Breast epithelium (tissue), 4 donors: ENCODE measurements around the gene MACROD2. TPM values are rescaled to one million over a fixed set of nuclear protein-coding genes. Genes with fewer than 3 reads are reported as not detected.

Experiments used
- DNase-seq, 2 donors: peaks; one replicate each; pipeline ENCODE4 v3.0.0-alpha.2; 2019; ENCODE audit warnings: low spot score in 2 of 2
- H3K27ac ChIP-seq, 2 donors: fragments of 200-600 bp; sonication (generic) in 1 of 2; one replicate each; pipeline ENCODE4 v1.5.1; 2016 to 2019; ENCODE audit warnings: mild to moderate bottlenecking in 1 of 2
- H3K27me3 ChIP-seq, 2 donors: fragments of 200-600 bp; sonication (generic) in 1 of 2; one replicate each; pipeline versions ENCODE4 v1.5.1 to v1.6.0; 2017 to 2019; ENCODE audit warnings: control low read depth in 1 of 2, mild to moderate bottlenecking in 1 of 2
- H3K36me3 ChIP-seq: fragments of 200-600 bp; one replicate; pipeline ENCODE4 v1.5.1; 2019
- H3K4me1 ChIP-seq, 2 donors: fragments of 200-600 bp; sonication (generic); one replicate each; pipeline ENCODE4 v1.5.1; 2016 to 2019; ENCODE audit warnings: control low read depth in 1 of 2
- H3K4me3 ChIP-seq, 3 donors: fragments of 200-600 bp; sonication (generic); 1 replicate in 2 of 3; 2 replicates in 1 of 3; pipeline ENCODE4 v1.5.1; 2016 to 2019; ENCODE audit warnings: mild to moderate bottlenecking in 3 of 3, moderate library complexity in 2 of 3
- H3K9me3 ChIP-seq, 2 donors: fragments of 200-600 bp; sonication (generic) in 1 of 2; one replicate each; pipeline ENCODE4 v1.5.1; 2016 to 2019; ENCODE audit warnings: control low read depth in 1 of 2
- POLR2A ChIP-seq: fragments of 450-650 bp; IDR thresholded peaks from one replicate; pipeline ENCODE4 v1.6.1; 2016; ENCODE audit warnings: antibody characterized with exemption, mild to moderate bottlenecking, moderate library complexity
- POLR2AphosphoS5 ChIP-seq, 3 donors: sonication (generic); formaldehyde crosslinking; IDR thresholded peaks; one replicate each; pipeline ENCODE4 v1.6.1; 2017; ENCODE audit warnings: antibody characterized with exemption in 3 of 3
- intact Hi-C: fragments of 100-400 bp; cut with DNase I; formaldehyde crosslinking; loops from one replicate; pipeline ENCODE4 v1.15.1; 2023; ENCODE audit warnings: low total_unique reads
- total RNA-seq, 3 donors: library from RNA; depleted of rRNA; stranded (reverse); fragments of >200 nt; gene quantifications; one replicate each; pipeline ENCODE4 v1.1.0, GENCODE V29; 2016
- TF ChIP-seq, protein P1 (sequence below), 3 donors: fragments of 450-650 bp; IDR thresholded peaks; one replicate each; pipeline ENCODE4 v1.5.1; 2016 to 2017; ENCODE audit warnings: antibody characterized with exemption in 3 of 3, mild to moderate bottlenecking in 3 of 3, moderate library complexity in 3 of 3

Gene MACROD2
- total RNA-seq, 3 donors from 2014 or later: 6.7 to 26.8 (median 8.8) TPM

DNA sequence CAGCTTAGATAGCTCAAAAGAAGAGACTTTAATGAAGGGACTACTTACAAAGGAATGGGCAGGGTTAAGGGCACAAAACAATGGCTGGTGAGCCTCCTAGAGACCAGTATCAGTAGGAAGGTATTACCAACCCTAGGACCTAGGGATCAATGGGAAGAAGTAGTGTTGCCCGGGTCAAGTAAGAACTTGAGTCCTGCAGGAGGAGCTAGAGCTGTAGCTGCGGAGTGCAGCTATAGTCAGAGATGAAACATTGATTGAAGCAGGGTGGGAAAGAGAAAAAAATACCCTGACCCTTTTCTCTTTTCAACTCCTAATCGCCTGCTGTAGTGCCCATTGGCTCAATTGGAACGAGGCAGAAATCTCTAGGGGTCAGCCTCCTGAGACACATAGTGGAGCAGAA, 198.1 kb downstream of the MACROD2 start:
- no peaks in the 10 kb centered on the region for H3K27me3 ChIP-seq
- H3K4me3 ChIP-seq: no peak overlapping the region
- no peaks in the 10 kb centered on the region for H3K9me3 ChIP-seq
- TF ChIP-seq POLR2AphosphoS5 (IDR thresholded peaks at IDR 0.05): no peak
- DNase-seq: no peak
- H3K27ac ChIP-seq: no peak overlapping the region
- H3K4me1 ChIP-seq: no peaks in the 10 kb centered on the region
- no peaks in the 10 kb centered on the region for H3K36me3 ChIP-seq
- intact Hi-C loops: no loop called here

DNA sequence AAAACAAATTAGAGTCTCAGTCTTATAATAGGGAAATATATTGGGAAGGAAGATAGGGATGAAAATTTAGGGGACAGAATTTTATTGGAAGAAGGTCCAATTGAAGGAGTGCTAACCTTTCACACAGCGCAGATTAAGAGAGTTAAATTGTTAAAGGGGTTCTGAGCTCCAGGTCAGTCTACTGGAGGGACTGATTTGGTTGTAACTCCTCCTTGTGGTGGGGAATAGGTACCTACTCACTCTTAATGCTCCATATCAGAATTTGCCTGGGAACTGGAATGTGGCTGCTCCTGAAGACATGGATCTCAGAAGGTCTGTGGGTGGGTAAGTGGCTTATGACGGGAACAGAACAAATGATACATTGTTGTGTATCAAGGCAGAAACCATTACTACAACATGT, 198.6 kb downstream of the MACROD2 start:
- H3K4me1 ChIP-seq: no peaks in the 10 kb centered on the region
- TF ChIP-seq, protein P1, sequence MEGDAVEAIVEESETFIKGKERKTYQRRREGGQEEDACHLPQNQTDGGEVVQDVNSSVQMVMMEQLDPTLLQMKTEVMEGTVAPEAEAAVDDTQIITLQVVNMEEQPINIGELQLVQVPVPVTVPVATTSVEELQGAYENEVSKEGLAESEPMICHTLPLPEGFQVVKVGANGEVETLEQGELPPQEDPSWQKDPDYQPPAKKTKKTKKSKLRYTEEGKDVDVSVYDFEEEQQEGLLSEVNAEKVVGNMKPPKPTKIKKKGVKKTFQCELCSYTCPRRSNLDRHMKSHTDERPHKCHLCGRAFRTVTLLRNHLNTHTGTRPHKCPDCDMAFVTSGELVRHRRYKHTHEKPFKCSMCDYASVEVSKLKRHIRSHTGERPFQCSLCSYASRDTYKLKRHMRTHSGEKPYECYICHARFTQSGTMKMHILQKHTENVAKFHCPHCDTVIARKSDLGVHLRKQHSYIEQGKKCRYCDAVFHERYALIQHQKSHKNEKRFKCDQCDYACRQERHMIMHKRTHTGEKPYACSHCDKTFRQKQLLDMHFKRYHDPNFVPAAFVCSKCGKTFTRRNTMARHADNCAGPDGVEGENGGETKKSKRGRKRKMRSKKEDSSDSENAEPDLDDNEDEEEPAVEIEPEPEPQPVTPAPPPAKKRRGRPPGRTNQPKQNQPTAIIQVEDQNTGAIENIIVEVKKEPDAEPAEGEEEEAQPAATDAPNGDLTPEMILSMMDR (IDR thresholded peaks at IDR 0.05): no peak
- TF ChIP-seq POLR2AphosphoS5 (IDR thresholded peaks at IDR 0.05): no peak
- TF ChIP-seq POLR2A: no peak
- H3K4me3 ChIP-seq: no peak overlapping the region
- DNase-seq: no peak
- H3K36me3 ChIP-seq: no peaks in the 10 kb centered on the region
- H3K9me3 ChIP-seq: no peaks in the 10 kb centered on the region
- H3K27me3 ChIP-seq: no peaks in the 10 kb centered on the region
- H3K27ac ChIP-seq: no peak overlapping the region
- intact Hi-C loops: no loop called here

DNA sequence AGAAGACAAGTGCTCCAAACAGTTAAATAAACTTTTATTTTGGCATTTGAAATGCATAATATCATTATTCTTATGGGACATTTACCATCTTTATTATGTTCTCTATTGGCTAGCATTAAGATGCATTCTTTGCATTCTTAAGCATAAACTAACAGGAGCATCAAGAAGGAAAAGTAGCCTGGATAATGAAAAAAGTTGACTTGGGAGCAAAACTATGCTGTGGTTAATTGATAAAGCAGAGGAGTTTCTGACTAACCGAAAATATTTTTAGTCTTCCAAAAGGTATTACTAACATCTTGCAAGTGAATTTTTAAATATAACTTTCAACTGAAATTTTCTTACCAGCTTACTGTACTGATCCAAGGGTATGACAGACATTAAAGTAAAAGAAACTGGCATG, 201.8 kb downstream of the MACROD2 start:
- TF ChIP-seq, protein P1 (IDR thresholded peaks at IDR 0.05): no peak
- no peak for TF ChIP-seq POLR2AphosphoS5 (IDR thresholded peaks at IDR 0.05)
- no peak for TF ChIP-seq POLR2A
- Histone ChIP-seq H3K27ac (no peak overlapping the region), H3K4me1 (no peaks in the 10 kb centered on the region), H3K27me3 (no peaks in the 10 kb centered on the region), H3K36me3 (no peaks in the 10 kb centered on the region), H3K9me3 (no peaks in the 10 kb centered on the region), H3K4me3 (no peak overlapping the region)
- DNase-seq: no peak
- intact Hi-C loops: no loop called here

DNA sequence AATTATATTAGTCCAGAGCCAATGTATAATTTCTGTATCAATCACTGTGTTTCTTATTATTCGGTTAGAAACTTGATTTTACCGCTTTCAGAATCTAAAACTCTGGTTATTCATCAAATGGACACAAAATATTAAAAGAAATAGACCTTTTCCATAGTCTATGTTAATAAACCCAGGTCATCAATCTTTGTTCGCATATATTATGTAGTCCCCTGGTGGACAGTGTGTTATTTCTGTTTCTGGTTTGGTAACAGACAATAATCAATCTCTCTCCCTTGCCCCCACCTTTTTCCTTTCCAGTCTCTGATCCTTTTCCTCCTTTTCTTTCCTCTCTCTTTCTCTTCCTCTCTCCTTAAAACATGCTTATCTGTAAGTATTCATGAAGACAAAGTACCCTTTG, 203.1 kb downstream of the MACROD2 start:
- no peak overlapping the region for H3K4me3 ChIP-seq
- DNase-seq: no peak
- no peaks in the 10 kb centered on the region for H3K27me3 ChIP-seq
- H3K27ac ChIP-seq: no peak overlapping the region
- TF ChIP-seq POLR2A (no peak), POLR2AphosphoS5 (IDR thresholded peaks at IDR 0.05) (no peak)
- TF ChIP-seq, protein P1 (IDR thresholded peaks at IDR 0.05): no peak
- H3K9me3 ChIP-seq: no peaks in the 10 kb centered on the region
- intact Hi-C loops: no loop called here
- no peaks in the 10 kb centered on the region for H3K36me3 ChIP-seq
- H3K4me1 ChIP-seq: no peaks in the 10 kb centered on the region

DNA sequence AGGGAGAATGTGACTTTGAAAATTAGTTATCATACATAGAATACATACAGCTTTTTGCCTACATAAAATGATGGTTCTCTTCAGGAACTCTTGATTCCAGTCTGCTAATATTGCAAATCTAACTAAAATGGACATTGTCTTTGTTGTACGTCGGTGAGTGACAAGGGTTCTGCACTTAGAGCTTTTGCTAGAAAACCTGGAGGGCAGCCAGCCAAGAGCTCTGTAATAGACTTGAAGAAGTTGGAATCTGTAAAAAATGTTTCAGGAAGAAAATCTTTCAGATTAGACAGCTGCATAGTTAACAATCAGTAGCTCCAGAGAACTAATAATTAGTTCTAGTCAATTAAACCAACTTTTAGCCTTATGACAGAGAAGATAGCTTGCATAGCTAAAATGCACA, 203.8 kb downstream of the MACROD2 start:
- TF ChIP-seq, protein P1 (IDR thresholded peaks at IDR 0.05): no peak
- TF ChIP-seq POLR2AphosphoS5 (IDR thresholded peaks at IDR 0.05): no peak
- intact Hi-C loops: no loop called here
- H3K4me3 ChIP-seq: no peak overlapping the region
- H3K27me3 ChIP-seq: no peaks in the 10 kb centered on the region
- DNase-seq: no peak
- no peaks in the 10 kb centered on the region for H3K36me3 ChIP-seq
- no peak overlapping the region for H3K27ac ChIP-seq
- H3K9me3 ChIP-seq: no peaks in the 10 kb centered on the region
- no peaks in the 10 kb centered on the region for H3K4me1 ChIP-seq

DNA sequence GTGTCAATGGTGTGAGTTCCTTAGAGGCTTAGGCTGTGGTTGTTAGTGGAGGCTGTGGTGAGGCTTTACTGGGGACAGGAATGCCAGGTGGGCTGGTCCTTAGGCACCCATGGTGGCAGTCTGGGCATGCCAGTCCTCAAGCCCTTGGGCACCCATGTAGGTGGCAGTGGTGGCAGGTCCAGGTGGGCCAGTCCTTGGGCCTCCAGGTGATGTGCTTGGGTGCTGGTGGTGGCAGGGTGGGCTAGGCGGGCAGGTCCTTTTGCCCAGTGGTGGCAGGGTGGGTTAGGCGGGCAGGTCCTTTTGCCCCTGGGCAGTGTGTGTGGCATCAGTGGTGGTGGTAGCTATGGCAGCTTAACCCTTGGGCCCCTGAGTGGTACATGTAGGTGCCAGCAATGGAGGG, 208.3 kb downstream of the MACROD2 start:
- H3K27me3 ChIP-seq: no peaks in the 10 kb centered on the region
- no peak overlapping the region for H3K4me3 ChIP-seq
- DNase-seq: no peak
- no peak for TF ChIP-seq POLR2AphosphoS5 (IDR thresholded peaks at IDR 0.05)
- TF ChIP-seq, protein P1 (IDR thresholded peaks at IDR 0.05): no peak
- TF ChIP-seq POLR2A: no peak
- H3K4me1 ChIP-seq: no peaks in the 10 kb centered on the region
- no peak overlapping the region for H3K27ac ChIP-seq
- no peaks in the 10 kb centered on the region for H3K36me3 ChIP-seq
- intact Hi-C loops: no loop called here
- no peaks in the 10 kb centered on the region for H3K9me3 ChIP-seq
